Measurements from ENCODE around the gene SH3YL1. TPM values are rescaled to one million over a fixed set of nuclear protein-coding genes. Genes with fewer than 3 reads are reported as not detected.

The SH3YL1 gene
- polyA plus RNA-seq, 1 of the 3 experiments (the other 2 are of a cell fraction), result 22.7 TPM

GRCh38 chr2:296354-296753, 32.5 kb upstream of the SH3YL1 start:
- POLR2A ChIA-PET, result interaction anchor here (1.0 kb wide), 1 partner anchor 33 kb away, joined by 3 read pairs; no protein-coding TSS in a partner anchor
- TF ChIP-seq EZH2phosphoT487 (IDR thresholded peaks at IDR 0.05; ENCODE audit: borderline replicate concordance, low read depth) (no peak), EP300 (IDR thresholded peaks at IDR 0.05; ENCODE audit: borderline replicate concordance in 1 of 2, low read depth in 1 of 2, low read length in 1 of 2) (no peak), RCOR1 (IDR thresholded peaks at IDR 0.05; ENCODE audit: low read length) (no peak), TEAD4 (IDR thresholded peaks at IDR 0.05; ENCODE audit: borderline replicate concordance, insufficient read depth) (no peak), GABPA (IDR thresholded peaks at IDR 0.05; ENCODE audit: low read depth) (no peak)
- WGBS (ENCODE audit: low lambda C conversion rate), result 14% methylated on average over 3 of the region's 3 CpGs
- Histone ChIP-seq H3K27ac (ENCODE audit: low read depth in 2 of 2, low read length in 1 of 2) (no peak overlapping the region), H3F3A (replicated peaks; ENCODE audit: insufficient read depth) (no peaks in the 10 kb centered on the region), H3K36me3 (replicated peaks in 1 of 2; ENCODE audit: control insufficient read depth in 1 of 2, insufficient read depth in 2 of 2, low read length in 1 of 2) (no peaks in the 10 kb centered on the region), H3K4me1 (ENCODE audit: control insufficient read depth in 1 of 2, insufficient read depth in 2 of 2, low read depth in 1 of 2, low read length in 1 of 2) (no peaks in the 10 kb centered on the region), H3K4me2 (no peak overlapping the region), H3K79me2 (ENCODE audit: insufficient read depth) (no peaks in the 10 kb centered on the region), H4K20me1 (ENCODE audit: insufficient read depth) (no peaks in the 10 kb centered on the region), H3K9ac (no peak overlapping the region), H3K27me3 (ENCODE audit: insufficient read depth) (no peaks in the 10 kb centered on the region), H3K4me3 (ENCODE audit: low read depth in 2 of 2, low read length in 1 of 2) (no peak overlapping the region), H2AFZ (ENCODE audit: low read depth) (no peak overlapping the region), H3K9me3 (no peaks in the 10 kb centered on the region), H3K9me2 (no peaks in the 10 kb centered on the region)
- no peak for DNase-seq
- CTCF ChIA-PET, result interaction anchor here (1.3 to 1.7 kb wide), 2 partner anchors 9 to 36 kb away, joined by 4 to 6 read pairs; partner anchors contain the start of gene ALKAL2

DNA sequence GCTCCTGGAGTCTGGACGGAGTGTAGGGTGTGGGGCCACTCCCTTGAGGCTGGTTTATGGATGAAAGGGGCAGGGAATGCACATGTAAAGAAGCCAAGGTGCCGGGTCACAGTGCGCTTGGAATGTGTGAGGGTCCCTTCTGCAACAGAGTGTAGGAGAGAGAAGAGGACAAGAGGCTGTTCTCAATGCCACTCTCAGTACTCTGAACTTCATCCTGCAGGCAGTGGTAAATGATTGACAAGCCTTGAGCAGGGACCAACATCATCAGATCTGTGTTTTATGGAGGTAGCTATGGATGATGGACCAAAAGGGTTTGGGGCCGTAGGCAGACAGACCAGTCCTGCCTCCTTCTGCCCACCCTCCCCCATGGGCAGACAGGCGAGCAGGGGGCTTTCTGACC, 31.3 kb upstream of the SH3YL1 start:
- H3K27ac ChIP-seq (ENCODE audit: low read depth in 2 of 2, low read length in 1 of 2), result no peak overlapping the region
- H2AFZ ChIP-seq (ENCODE audit: low read depth), result no peak overlapping the region
- H3K79me2 ChIP-seq (ENCODE audit: insufficient read depth), result no peaks in the 10 kb centered on the region
- H3K4me1 ChIP-seq (ENCODE audit: control insufficient read depth in 1 of 2, insufficient read depth in 2 of 2, low read depth in 1 of 2, low read length in 1 of 2), result no peaks in the 10 kb centered on the region
- no peaks in the 10 kb centered on the region for H3K9me3 ChIP-seq
- no peak overlapping the region for H3K9ac ChIP-seq
- no peaks in the 10 kb centered on the region for H3K9me2 ChIP-seq
- H3K36me3 ChIP-seq (replicated peaks in 1 of 2; ENCODE audit: control insufficient read depth in 1 of 2, insufficient read depth in 2 of 2, low read length in 1 of 2), result no peaks in the 10 kb centered on the region
- no peak for DNase-seq
- WGBS (ENCODE audit: low lambda C conversion rate), result 57% methylated on average over 4 of the region's 5 CpGs
- H4K20me1 ChIP-seq (ENCODE audit: insufficient read depth), result no peaks in the 10 kb centered on the region
- 0 out of 2 replicates have a peak, but pooled peaks cover 5% of the 10 kb centered on the region for H3K27me3 ChIP-seq (ENCODE audit: insufficient read depth)
- ChIA-PET CTCF (no interaction called here), POLR2A (no interaction called here)
- H3K4me2 ChIP-seq, result no peak overlapping the region
- no peaks in the 10 kb centered on the region for H3F3A ChIP-seq (replicated peaks; ENCODE audit: insufficient read depth)
- TF ChIP-seq YY1 (IDR thresholded peaks at IDR 0.05; ENCODE audit: low read depth), result no peak
- TF ChIP-seq MXI1 (IDR thresholded peaks at IDR 0.05; ENCODE audit: low read depth, low read length), result no peak
- TF ChIP-seq RFX5 (IDR thresholded peaks at IDR 0.05; ENCODE audit: low read length), result no peak
- TF ChIP-seq SIN3A (IDR thresholded peaks at IDR 0.05; ENCODE audit: borderline replicate concordance, low read depth, low read length), result no peak
- no peak for TF ChIP-seq ELF1 (IDR thresholded peaks at IDR 0.05)
- no peak for TF ChIP-seq NRF1 (IDR thresholded peaks at IDR 0.05; ENCODE audit: low read depth, low read length)
- TF ChIP-seq TAF1 (IDR thresholded peaks at IDR 0.05; ENCODE audit: borderline replicate concordance, low read depth, low read length), result no peak
- TF ChIP-seq FOSL2 (IDR thresholded peaks at IDR 0.05; ENCODE audit: borderline replicate concordance, low read depth), result no peak
- no peak for TF ChIP-seq RCOR1 (IDR thresholded peaks at IDR 0.05; ENCODE audit: low read length)
- no peak overlapping the region for H3K4me3 ChIP-seq (ENCODE audit: low read depth in 2 of 2, low read length in 1 of 2)

Data from SK-N-SH (cell line).